ENCODE measurements around the gene G6PC2. TPM values are rescaled to one million over a fixed set of nuclear protein-coding genes. Genes with fewer than 3 reads are reported as not detected.
"Not testable (repeated sequence)": the region's sequence is repeated elsewhere in the genome, so short reads cannot be mapped to it uniquely, and the experiment has no call there.

The G6PC2 gene, protein sequence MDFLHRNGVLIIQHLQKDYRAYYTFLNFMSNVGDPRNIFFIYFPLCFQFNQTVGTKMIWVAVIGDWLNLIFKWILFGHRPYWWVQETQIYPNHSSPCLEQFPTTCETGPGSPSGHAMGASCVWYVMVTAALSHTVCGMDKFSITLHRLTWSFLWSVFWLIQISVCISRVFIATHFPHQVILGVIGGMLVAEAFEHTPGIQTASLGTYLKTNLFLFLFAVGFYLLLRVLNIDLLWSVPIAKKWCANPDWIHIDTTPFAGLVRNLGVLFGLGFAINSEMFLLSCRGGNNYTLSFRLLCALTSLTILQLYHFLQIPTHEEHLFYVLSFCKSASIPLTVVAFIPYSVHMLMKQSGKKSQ
- total RNA-seq: not detected
- polyA plus RNA-seq: not detected
- total RNA-seq: 0 reads per million in 6 experiments

DNA sequence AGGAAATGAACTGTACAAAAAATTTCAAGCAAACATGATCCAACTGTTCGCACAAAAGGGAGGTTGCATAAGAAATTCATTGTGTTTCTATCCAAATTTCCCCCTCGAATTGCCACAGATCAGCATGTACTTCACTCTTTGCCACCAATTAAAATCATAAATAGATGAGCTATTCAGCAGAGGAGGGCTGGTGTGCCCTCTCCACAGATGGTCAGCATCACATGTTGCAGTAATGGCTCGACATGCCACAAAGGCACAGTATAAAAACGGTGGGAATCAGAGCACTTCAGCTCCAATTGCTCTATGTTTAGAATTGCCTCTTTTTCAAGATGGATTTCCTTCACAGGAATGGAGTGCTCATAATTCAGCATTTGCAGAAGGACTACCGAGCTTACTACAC is at the start of gene G6PC2:
Gene G6PC2 (plus strand): TSS at position 289 of the 400 bp plus-strand sequence. CDS start 41 bp downstream, at position 330.
- ATAC-seq (no peak), DNase-seq (no peak)
- no peaks in the 10 kb centered on the region for H3K36me3 Mint-ChIP-seq
- POLR2A ChIA-PET: no interaction called here
- peaks cover 0 to 8% (median 2%) of the 10 kb centered on the region in 5 donors for H3K27me3 Mint-ChIP-seq
- no peaks in the 10 kb centered on the region for H3K9me3 Mint-ChIP-seq
- H3K4me1 Mint-ChIP-seq: no peaks in the 10 kb centered on the region
- H3K4me3 Mint-ChIP-seq: no peak within 1 kb of the TSS
- no peak within 1 kb of the TSS for H3K27ac Mint-ChIP-seq

DNA sequence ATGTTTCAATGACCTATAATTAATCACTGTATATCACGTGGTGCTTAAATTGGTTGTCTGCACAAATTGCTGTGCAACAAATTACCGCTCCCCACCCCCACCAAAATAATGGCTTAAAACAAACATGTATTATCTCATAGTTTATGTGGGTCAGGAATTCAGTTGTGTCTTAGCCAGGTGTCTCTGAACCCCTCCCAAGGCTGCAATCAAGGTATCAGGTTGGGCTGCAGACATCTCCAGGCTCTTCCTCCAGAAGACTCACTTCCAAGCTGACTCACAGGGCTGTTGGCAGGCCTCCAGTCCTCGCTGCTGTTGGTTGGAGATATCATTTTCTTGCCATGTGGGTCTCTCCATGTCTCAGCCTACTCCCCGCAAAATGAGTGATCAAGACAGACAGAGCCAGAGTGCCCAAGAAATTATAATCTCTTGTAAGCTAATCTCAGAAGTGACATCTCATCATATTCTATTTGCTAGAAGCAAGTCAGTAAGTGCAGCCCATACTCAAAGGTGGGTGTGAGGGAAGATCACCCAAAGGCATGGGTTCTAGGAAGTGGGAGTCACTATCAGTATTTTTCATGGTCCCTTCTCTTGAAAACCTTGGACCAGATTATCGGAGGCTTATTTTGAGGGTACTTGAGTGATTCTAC is 49.3 kb upstream of the G6PC2 start:
- Mint-ChIP-seq H3K27me3 (no peaks in the 10 kb centered on the region), H3K4me1 (peaks cover 0 to 2% (median 1%) of the 10 kb centered on the region in 4 donors), H3K4me3 (no peak overlapping the region), H3K27ac (no peak overlapping the region), H3K9me3 (no peaks in the 10 kb centered on the region), H3K36me3 (peaks cover 0 to 6% (median 0%) of the 10 kb centered on the region in 3 donors)
- POLR2A ChIA-PET: no interaction called here
- no peak for ATAC-seq
- DNase-seq: no peak

DNA sequence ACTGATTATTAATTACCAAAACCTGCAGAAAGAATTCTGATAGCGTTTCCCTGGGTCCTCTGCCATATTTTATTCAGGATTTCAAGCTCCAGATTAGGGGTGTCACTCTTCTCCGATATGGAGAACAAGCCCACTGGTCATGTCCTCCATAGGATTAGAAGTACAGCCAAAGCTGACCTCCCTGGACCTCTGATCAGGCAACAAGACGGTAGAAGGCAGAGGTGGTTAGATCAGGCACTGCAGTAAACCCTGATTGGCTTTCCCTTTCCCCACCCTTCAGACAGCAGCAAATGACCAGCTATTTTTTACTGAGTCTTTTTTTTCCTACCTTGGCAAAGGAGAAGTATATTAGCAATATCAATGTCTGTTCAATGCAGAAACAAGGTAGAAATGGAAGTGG is 48.6 kb upstream of the G6PC2 start:
- Mint-ChIP-seq H3K9me3 (no peaks in the 10 kb centered on the region), H3K27ac (no peak overlapping the region), H3K36me3 (peaks cover 0 to 6% (median 0%) of the 10 kb centered on the region in 3 donors), H3K27me3 (no peaks in the 10 kb centered on the region), H3K4me3 (no peak overlapping the region), H3K4me1 (peaks cover 0 to 2% (median 1%) of the 10 kb centered on the region in 4 donors)
- POLR2A ChIA-PET: no interaction called here
- ATAC-seq (no peak), DNase-seq (no peak)

DNA sequence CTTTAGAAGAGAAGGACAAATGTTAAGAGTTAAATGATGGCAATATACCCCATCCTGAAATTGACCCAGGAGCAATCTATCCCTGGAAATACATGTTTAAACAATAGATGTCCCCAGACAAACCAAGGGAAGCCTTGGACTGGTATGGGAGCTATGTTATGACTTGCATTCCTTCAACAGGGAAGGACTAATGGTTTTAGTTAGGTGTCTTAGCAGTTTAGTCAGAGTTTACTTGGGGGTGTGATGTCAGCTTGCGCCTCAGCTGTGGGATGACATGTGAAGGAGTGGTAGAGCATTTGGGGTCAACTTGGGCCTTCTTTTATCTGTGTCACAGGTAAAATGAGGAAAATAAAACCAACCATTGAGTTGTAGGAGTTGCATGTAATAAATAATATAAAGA is 47.6 kb upstream of the G6PC2 start:
- Mint-ChIP-seq H3K9me3 (no peaks in the 10 kb centered on the region), H3K27me3 (no peaks in the 10 kb centered on the region), H3K4me1 (peaks cover 0 to 2% (median 1%) of the 10 kb centered on the region in 4 donors), H3K36me3 (peaks cover 0 to 6% (median 0%) of the 10 kb centered on the region in 3 donors), H3K27ac (no peak overlapping the region), H3K4me3 (no peak overlapping the region)
- POLR2A ChIA-PET: no interaction called here
- DNase-seq (no peak), ATAC-seq (no peak)

DNA sequence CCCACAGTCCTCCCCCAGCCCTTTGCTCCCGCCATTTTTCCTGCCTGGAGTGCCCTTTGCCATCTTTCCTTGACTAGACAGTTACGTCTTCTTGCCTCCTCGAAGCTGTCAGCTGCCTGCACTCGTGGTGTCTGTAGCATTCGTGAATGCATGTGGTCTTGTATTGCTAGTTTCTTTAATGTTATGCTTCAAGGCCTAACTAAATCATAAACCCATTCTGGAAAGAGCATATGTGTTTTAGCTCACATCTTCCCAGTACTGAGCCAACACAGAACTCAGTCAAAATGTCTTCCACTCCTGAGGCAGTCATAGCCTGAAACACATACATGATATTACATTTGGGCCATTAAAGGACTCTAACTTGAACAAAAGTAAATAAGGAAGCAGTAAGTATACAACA is 46.4 kb upstream of the G6PC2 start:
- POLR2A ChIA-PET: no interaction called here
- peaks cover 0 to 2% (median under 1%) of the 10 kb centered on the region in 4 donors for H3K4me1 Mint-ChIP-seq
- no peak for ATAC-seq

DNA sequence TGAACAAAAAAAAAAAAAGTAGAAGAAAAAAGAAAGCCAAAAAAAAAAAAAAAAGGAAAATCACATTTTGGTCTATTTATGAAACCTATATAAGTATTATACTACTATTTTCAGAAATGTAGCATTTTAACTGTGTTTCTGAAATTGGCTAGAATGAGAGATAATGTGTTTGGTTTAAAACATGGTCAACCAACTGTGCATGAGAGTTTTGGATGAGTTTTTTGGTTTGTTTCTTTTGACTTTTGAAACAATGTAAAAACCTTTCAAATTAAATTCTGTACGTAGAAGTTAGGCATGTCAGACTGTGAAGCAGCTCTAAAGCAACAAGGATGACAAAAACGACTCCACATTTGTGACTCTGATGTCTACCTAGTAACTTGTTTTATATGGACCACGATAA is 45.5 kb upstream of the G6PC2 start:
- peaks cover 0 to 6% (median 0%) of the 10 kb centered on the region in 3 donors for H3K36me3 Mint-ChIP-seq
- no peak overlapping the region for H3K4me3 Mint-ChIP-seq

More for the DNA sequence above, 46.4 kb upstream of the G6PC2 start:
- Mint-ChIP-seq H3K36me3 (peaks cover 0 to 6% (median 0%) of the 10 kb centered on the region in 3 donors), H3K4me3 (no peak overlapping the region), H3K27ac (no peak overlapping the region), H3K27me3 (no peaks in the 10 kb centered on the region), H3K9me3 (no peaks in the 10 kb centered on the region)
- DNase-seq: no peak

DNA sequence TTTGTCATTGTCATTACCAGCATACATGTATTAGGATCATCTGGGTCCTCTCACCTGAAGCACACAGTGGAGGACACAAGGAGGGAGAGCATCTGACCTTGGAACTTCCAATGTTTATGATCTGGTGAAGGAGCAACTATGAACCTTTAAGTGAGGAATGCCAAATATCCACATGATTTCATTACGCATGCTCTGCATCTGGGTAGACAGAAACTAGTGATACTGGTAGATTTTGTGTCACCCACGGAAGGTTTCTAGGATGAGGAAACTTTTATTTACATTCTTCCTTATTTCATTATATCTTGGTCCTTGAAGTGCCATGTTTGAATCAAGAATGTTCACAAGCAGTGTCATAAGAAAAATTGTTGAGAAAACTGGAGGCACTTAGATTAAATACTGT is 42.9 kb upstream of the G6PC2 start:
- Mint-ChIP-seq H3K4me3 (no peak overlapping the region), H3K9me3 (no peaks in the 10 kb centered on the region), H3K27ac (no peak overlapping the region), H3K27me3 (peaks cover 0 to 1% (median 0%) of the 10 kb centered on the region in 5 donors), H3K36me3 (peaks cover 0 to 6% (median 0%) of the 10 kb centered on the region in 3 donors), H3K4me1 (no peaks in the 10 kb centered on the region)
- no peak for ATAC-seq
- POLR2A ChIA-PET: no interaction called here
- DNase-seq: no peak

More for the DNA sequence above, 45.5 kb upstream of the G6PC2 start:
- Mint-ChIP-seq H3K27ac (no peak overlapping the region), H3K4me1 (no peaks in the 10 kb centered on the region), H3K9me3 (no peaks in the 10 kb centered on the region), H3K27me3 (no peaks in the 10 kb centered on the region)
- POLR2A ChIA-PET: no interaction called here
- ATAC-seq: no peak
- DNase-seq: no peak

DNA sequence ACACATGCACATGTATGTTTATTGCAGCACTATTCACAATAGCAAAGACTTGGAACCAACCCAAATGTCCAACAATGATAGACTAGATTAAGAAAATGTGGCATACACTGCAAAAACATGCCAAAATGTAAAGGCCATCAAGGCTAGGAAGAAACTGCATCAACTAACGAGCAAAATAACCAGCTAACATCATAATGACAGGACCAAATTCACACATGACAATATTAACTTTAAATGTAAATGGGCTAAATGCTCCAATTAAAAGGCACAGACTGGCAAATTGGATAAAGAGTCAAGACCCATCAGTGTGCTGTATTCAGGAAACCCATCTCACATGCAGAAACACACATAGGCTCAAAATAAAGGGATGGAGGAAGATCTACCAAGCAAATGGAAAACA is 33.9 kb upstream of the G6PC2 start:
- H3K36me3 Mint-ChIP-seq, POLR2A ChIA-PET, H3K27me3 Mint-ChIP-seq, ATAC-seq, H3K27ac Mint-ChIP-seq, H3K4me1 Mint-ChIP-seq, H3K4me3 Mint-ChIP-seq, DNase-seq: not testable (repeated sequence)
- peaks cover 0 to 13% (median 3%) of the 10 kb centered on the region in 9 donors for H3K9me3 Mint-ChIP-seq

DNA sequence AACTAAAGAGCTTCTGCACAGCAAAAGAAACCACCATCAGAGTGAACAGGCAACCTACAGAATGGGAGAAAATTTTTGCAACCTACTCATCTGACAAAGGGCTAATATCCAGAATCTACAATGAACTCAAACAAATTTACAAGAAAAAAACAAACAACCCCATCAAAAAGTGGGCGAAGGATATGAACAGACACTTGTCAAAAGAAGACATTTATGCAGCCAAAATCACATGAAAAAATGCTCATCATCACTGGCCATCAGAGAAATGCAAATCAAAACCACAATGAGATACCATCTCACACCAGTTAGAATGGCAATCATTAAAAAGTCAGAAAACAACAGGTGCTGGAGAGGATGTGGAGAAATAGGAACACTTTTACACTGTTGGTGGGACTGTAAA is 30.7 kb upstream of the G6PC2 start:
- H3K9me3 Mint-ChIP-seq, ATAC-seq, H3K27me3 Mint-ChIP-seq, DNase-seq, H3K4me3 Mint-ChIP-seq, H3K4me1 Mint-ChIP-seq, H3K27ac Mint-ChIP-seq, POLR2A ChIA-PET, H3K36me3 Mint-ChIP-seq: not testable (repeated sequence)

DNA sequence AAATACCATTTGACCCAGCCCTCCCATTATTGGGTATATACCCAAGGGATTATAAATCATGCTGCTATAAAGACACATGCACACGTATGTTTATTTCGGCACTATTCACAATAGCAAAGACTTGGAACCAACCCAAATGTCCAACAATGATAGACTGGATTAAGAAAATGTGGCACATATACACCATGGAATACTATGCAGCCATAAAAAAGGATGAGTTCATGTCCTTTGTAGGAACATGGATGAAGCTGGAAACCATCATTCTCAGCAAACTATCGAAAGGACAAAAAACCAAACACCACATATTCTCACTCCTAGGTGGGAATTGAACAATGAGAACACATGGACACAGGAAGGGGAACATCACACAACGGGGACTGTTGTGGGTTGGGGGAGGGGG is 30.3 kb upstream of the G6PC2 start:
- DNase-seq, H3K27me3 Mint-ChIP-seq, H3K9me3 Mint-ChIP-seq, POLR2A ChIA-PET, ATAC-seq, H3K4me1 Mint-ChIP-seq, H3K4me3 Mint-ChIP-seq, H3K27ac Mint-ChIP-seq, H3K36me3 Mint-ChIP-seq: not testable (repeated sequence)

DNA sequence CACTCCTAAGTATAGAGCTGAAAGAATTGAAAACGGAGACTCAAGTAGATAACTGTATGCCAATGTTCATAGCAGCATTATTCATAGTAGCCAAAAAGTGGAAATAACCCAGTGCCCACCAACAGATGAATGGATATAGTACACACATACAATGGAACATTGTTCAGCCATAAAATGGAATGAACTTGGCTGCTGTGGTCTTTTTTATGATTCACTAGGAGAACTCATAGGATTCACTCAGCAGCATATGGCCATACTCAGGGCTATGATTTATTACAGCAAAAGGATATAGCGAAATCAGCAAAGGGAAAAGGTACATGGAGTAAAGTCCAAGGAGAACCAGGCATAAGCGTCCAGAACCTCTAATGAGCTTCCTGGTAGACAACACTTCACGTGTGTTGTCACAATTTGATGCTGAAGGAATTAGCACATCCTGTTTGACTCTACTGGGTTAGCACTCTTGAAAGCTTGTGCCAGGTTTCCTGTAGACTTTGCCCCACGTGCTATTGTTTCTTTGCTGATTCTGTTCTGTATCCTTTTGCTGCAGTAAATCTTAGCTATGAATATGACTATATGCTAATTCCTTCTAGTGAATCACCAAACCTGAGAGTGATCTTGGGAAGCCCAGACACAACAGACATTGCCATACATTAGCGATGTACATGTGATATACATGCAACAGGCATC is 26.6 kb upstream of the G6PC2 start:
- Mint-ChIP-seq H3K4me1 (peaks cover 0 to 5% (median 0%) of the 10 kb centered on the region in 4 donors), H3K9me3 (no peaks in the 10 kb centered on the region), H3K4me3 (no peak overlapping the region), H3K36me3 (no peaks in the 10 kb centered on the region), H3K27ac (no peak overlapping the region), H3K27me3 (no peaks in the 10 kb centered on the region)
- DNase-seq (no peak), ATAC-seq (no peak)
- POLR2A ChIA-PET: no interaction called here

DNA sequence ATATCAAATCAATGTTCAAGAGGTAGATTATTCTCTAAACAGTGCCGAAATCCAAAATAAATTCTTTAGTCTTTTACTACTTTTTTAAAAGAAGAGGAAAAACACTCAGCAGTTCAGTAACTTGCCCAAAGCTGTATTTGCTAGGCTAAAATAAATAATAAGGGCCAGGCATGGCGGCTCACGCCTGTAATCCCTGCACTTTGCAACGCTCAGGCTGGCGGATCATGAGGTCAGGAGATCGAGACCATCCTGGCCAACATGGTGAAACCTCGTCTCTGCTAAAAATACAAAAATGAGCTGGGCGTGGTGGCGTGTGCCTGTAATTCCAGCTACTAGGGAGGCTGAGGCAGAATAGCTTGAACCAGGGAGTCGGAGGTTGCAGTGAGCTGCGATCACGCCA is 18.9 kb upstream of the G6PC2 start:
- DNase-seq, H3K36me3 Mint-ChIP-seq, POLR2A ChIA-PET, ATAC-seq, H3K4me3 Mint-ChIP-seq, H3K4me1 Mint-ChIP-seq, H3K9me3 Mint-ChIP-seq, H3K27me3 Mint-ChIP-seq, H3K27ac Mint-ChIP-seq: not testable (repeated sequence)

DNA sequence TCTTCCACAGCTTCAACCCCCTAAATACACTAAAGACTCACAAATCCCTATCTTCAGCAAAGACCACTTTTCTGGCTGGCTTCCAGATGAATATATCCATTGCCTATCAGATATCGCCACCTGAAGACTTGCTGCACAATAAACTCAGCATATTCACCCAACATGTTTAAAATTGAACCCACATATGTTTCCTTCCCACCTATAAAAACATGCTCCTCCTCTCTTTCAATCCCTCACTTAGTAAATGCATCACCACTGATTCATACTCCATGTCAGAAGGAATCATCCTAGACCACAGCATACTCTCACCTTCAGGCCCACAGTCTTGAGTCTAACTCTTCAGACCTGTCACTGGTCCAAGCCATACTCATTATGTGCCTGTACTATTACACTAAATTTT is 16.1 kb upstream of the G6PC2 start:
- Mint-ChIP-seq H3K9me3 (no peaks in the 10 kb centered on the region), H3K4me3 (no peak overlapping the region), H3K36me3 (no peaks in the 10 kb centered on the region), H3K27me3 (peaks cover 0 to 2% (median 0%) of the 10 kb centered on the region in 5 donors), H3K27ac (no peak overlapping the region), H3K4me1 (peaks cover 0 to 5% (median under 1%) of the 10 kb centered on the region in 4 donors)
- POLR2A ChIA-PET: no interaction called here
- DNase-seq (no peak), ATAC-seq (no peak)
